Astrocyte (in vitro differentiated cells and primary cell): ENCODE measurements around the gene DPP8.

Source experiments
- EZH2 ChIP-seq: IDR thresholded peaks from 2 replicates; pipeline ENCODE4 v1.6.1; 2012; ENCODE audit warnings: mild to moderate bottlenecking, low read length, inconsistent platforms; ENCODE audit not compliant: insufficient read depth
- TF ChIP-seq, protein P1 (sequence below): IDR thresholded peaks from 2 replicates; pipeline ENCODE4 v1.5.1; 2011; ENCODE audit warnings: low read depth, mild to moderate bottlenecking, inconsistent platforms, low read length, moderate library complexity; ENCODE audit not compliant: insufficient read depth

DNA sequence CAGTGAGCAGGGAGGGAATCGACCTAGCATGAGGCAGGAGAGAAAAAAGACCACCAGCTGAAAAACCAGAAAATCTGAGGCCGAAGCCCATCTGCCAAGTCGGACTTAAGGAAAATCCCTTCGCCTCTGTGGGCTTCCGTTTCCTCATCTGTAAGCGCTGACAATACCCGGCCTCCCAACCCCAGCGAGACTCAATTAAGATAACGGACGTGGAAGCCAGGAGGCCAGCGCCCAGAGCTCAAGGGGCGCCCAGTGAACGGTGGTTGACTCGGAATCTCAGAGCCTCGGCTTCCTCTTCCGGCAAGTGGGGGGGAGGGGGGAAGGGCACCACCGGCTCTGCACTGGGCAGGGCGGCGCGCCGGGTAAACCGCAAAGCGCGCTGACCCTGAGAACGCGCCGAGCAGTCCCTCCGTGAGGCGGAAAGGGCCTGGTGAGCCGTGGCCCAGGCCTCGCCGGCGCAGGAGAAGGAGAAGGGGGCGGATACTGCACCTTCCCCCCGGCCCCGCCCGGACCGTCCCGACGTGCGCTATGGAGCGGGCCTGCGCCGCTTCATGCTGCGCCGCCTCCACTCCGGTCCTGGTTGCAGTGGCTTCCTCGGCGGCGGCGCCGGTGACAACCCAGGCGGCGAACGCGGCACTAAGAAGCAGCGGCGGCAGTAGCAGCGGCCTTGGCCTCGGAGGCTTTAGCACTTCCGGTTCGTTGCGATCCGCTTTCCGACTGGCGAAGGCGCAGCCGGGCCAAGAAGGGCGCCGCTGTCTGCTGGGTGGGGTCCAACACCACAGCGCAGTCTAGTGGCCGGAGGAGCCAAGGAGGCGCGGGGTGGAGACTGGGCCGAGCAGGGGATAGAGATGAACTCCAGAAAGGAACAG is at the start of gene DPP8:
- TF ChIP-seq, protein P1, sequence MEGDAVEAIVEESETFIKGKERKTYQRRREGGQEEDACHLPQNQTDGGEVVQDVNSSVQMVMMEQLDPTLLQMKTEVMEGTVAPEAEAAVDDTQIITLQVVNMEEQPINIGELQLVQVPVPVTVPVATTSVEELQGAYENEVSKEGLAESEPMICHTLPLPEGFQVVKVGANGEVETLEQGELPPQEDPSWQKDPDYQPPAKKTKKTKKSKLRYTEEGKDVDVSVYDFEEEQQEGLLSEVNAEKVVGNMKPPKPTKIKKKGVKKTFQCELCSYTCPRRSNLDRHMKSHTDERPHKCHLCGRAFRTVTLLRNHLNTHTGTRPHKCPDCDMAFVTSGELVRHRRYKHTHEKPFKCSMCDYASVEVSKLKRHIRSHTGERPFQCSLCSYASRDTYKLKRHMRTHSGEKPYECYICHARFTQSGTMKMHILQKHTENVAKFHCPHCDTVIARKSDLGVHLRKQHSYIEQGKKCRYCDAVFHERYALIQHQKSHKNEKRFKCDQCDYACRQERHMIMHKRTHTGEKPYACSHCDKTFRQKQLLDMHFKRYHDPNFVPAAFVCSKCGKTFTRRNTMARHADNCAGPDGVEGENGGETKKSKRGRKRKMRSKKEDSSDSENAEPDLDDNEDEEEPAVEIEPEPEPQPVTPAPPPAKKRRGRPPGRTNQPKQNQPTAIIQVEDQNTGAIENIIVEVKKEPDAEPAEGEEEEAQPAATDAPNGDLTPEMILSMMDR: peak; percentile 81
- no peak for TF ChIP-seq EZH2
